Measurements from ENCODE around the gene PATE3. TPM values are rescaled to one million over a fixed set of nuclear protein-coding genes. Genes with fewer than 3 reads are reported as not detected.

PATE3 gene
- total RNA-seq, 1 experiment from 2014 or later, result not detected

DNA sequence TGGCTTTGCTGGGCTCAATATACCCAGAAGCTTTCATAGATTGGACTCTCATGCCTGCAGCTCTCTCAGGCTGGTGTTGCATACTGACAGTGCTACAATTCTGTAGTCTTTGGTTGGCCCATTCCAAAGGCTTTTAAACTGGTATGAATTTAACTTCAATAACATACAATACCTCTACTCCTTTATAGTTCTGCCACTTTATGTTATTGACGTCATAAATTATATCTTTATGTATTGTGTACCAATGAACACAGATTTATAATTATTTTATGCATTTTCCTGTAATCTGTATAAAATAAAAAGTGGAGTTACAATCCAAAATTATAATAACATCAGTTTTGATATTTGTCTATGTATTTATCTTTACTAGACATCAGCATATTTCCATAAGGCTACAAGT lies 25.5 kb upstream of the PATE3 start:
- intact Hi-C loops (cut with micrococcal nuclease; ENCODE audit: unreplicated experiment), result no loop called here
- no peak overlapping the region for H2AFZ ChIP-seq
- H4K20me1 ChIP-seq (ENCODE audit: insufficient read depth), result no peaks in the 10 kb centered on the region
- CTCF ChIA-PET, result no interaction called here
- no peaks in the 10 kb centered on the region for H3K9me2 ChIP-seq (ENCODE audit: insufficient read depth)
- no peaks in the 10 kb centered on the region for H3K79me2 ChIP-seq (ENCODE audit: low read depth)
- no peaks in the 10 kb centered on the region for H3K36me3 ChIP-seq (ENCODE audit: low read depth)
- BruUV-seq (replicated peaks), result no TSS peak
- DNase-seq, result no peak
- POLR2A ChIA-PET (ENCODE audit: unreplicated experiment), result no interaction called here
- TF ChIP-seq CTCF (conservative IDR thresholded peaks at IDR 0.05) (no peak), EZH2 (IDR thresholded peaks at IDR 0.05; ENCODE audit: low read depth) (no peak)
- H3K9me3 ChIP-seq (ENCODE audit: insufficient read depth, low read depth), result no peaks in the 10 kb centered on the region
- peaks cover 50% of the 10 kb centered on the region for H3K27me3 ChIP-seq (ENCODE audit: insufficient read depth, low read depth)
- H3F3A ChIP-seq (ENCODE audit: insufficient read depth, low read depth), result no peaks in the 10 kb centered on the region
- no peak overlapping the region for H3K4me2 ChIP-seq
- no peak overlapping the region for H3K4me3 ChIP-seq
- no peaks in the 10 kb centered on the region for H3K4me1 ChIP-seq (replicated peaks; ENCODE audit: insufficient read depth)
- H3K27ac ChIP-seq, result no peak overlapping the region

DNA sequence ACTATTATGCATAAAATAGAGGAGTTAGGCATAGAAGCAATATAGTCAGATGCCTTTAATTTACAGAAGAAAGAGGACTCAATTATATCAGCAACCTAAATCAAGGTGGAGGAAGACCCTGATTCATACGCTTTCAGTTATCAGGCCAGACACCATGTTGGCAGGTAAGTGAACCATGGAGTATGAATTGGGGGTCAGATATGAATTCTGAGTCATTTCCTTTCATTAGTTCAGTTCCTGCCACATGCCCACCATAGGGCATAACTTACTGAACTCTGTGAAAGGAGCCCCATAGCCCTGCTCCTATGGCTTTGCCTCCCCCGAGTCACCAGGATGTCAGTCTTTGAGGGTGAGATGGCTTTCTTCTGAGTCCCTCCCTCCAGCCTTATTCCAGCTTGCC lies 24.4 kb upstream of the PATE3 start:
- H3K9me3 ChIP-seq (ENCODE audit: insufficient read depth, low read depth), result no peaks in the 10 kb centered on the region
- H3K4me3 ChIP-seq, result no peak overlapping the region
- ChIA-PET POLR2A (ENCODE audit: unreplicated experiment) (no interaction called here), CTCF (no interaction called here)
- H3F3A ChIP-seq (ENCODE audit: insufficient read depth, low read depth), result no peaks in the 10 kb centered on the region
- no peak overlapping the region for H2AFZ ChIP-seq
- DNase-seq, result no peak
- H3K4me1 ChIP-seq (replicated peaks; ENCODE audit: insufficient read depth), result no peaks in the 10 kb centered on the region
- no peaks in the 10 kb centered on the region for H3K79me2 ChIP-seq (ENCODE audit: low read depth)
- no peak overlapping the region for H3K4me2 ChIP-seq
- TF ChIP-seq CTCF (conservative IDR thresholded peaks at IDR 0.05), result no peak
- TF ChIP-seq EZH2 (IDR thresholded peaks at IDR 0.05; ENCODE audit: low read depth), result no peak
- no peak overlapping the region for H3K27ac ChIP-seq
- peaks cover 57% of the 10 kb centered on the region for H3K27me3 ChIP-seq (ENCODE audit: insufficient read depth, low read depth)
- H3K36me3 ChIP-seq (ENCODE audit: low read depth), result no peaks in the 10 kb centered on the region
- no peaks in the 10 kb centered on the region for H4K20me1 ChIP-seq (ENCODE audit: insufficient read depth)
- H3K9me2 ChIP-seq (ENCODE audit: insufficient read depth), result no peaks in the 10 kb centered on the region
- BruUV-seq (replicated peaks), result no TSS peak
- intact Hi-C loops (cut with micrococcal nuclease; ENCODE audit: unreplicated experiment), result no loop called here

GRCh38 chr11:125766251-125766650 lies 21.7 kb upstream of the PATE3 start:
- no peak overlapping the region for H3K4me3 ChIP-seq
- H3K9me3 ChIP-seq (ENCODE audit: insufficient read depth, low read depth), result no peaks in the 10 kb centered on the region
- ChIA-PET CTCF (no interaction called here), POLR2A (ENCODE audit: unreplicated experiment) (interaction anchor here (0.7 kb wide), 1 partner anchor 37 kb away, joined by 11 read pairs; no protein-coding TSS in a partner anchor)
- H3F3A ChIP-seq (ENCODE audit: insufficient read depth, low read depth), result no peaks in the 10 kb centered on the region
- no peaks in the 10 kb centered on the region for H3K9me2 ChIP-seq (ENCODE audit: insufficient read depth)
- H3K79me2 ChIP-seq (ENCODE audit: low read depth), result no peaks in the 10 kb centered on the region
- no TSS peak for BruUV-seq (replicated peaks)
- H3K36me3 ChIP-seq (ENCODE audit: low read depth), result no peaks in the 10 kb centered on the region
- H2AFZ ChIP-seq, result no peak overlapping the region
- no peaks in the 10 kb centered on the region for H3K4me1 ChIP-seq (replicated peaks; ENCODE audit: insufficient read depth)
- H4K20me1 ChIP-seq (ENCODE audit: insufficient read depth), result no peaks in the 10 kb centered on the region
- H3K27me3 ChIP-seq (ENCODE audit: insufficient read depth, low read depth), result peaks cover 75% of the 10 kb centered on the region
- no peak overlapping the region for H3K4me2 ChIP-seq
- no peak for DNase-seq
- TF ChIP-seq CTCF (conservative IDR thresholded peaks at IDR 0.05) (no peak), EZH2 (IDR thresholded peaks at IDR 0.05; ENCODE audit: low read depth) (no peak)
- intact Hi-C loops (cut with micrococcal nuclease; ENCODE audit: unreplicated experiment), result no loop called here
- no peak overlapping the region for H3K27ac ChIP-seq
